ENCODE data around the gene DSCAM. TPM values are rescaled to one million over a fixed set of nuclear protein-coding genes. Genes with fewer than 3 reads are reported as not detected.

Gene DSCAM
- total RNA-seq, 1 experiment from 2014 or later: 0.13 TPM

DNA sequence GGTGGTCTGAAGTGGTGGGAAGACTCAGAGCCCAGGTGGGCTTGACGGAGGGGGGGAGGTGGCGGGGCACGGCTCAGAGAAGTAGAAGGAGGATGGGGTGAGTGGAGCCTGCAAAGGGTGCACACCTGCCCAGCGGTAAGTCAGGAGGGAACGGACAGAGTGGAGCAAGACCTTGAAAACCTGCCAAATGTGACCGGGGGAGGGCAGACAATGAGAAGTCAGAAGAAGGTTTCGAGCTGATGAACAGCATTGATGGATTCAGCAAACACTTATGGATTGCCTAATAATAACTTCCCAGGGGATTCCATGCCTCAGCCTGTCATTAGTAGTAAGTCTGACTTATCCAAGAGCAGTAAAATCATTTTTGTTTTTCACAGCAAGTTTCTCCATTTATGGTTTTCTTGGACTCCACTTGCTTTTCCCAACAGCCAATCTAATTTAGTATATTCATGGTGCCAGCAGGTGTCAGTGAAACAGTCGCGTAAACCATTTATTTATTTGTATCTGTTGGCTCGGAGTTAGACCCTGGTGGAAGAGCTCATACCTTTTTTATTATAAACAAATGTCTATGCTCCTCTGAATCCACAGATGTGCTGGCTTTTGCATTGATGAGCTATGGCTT, 700.6 kb downstream of the DSCAM start:
- ChIA-PET POLR2A (no interaction called here), CTCF (interaction anchor here (0.6 to 2.4 kb wide), 5 partner anchors 20 to 279 kb away, joined by 3 to 8 read pairs (median 4); partner anchors contain the start of gene PCP4)
- TF ChIP-seq, protein P1, sequence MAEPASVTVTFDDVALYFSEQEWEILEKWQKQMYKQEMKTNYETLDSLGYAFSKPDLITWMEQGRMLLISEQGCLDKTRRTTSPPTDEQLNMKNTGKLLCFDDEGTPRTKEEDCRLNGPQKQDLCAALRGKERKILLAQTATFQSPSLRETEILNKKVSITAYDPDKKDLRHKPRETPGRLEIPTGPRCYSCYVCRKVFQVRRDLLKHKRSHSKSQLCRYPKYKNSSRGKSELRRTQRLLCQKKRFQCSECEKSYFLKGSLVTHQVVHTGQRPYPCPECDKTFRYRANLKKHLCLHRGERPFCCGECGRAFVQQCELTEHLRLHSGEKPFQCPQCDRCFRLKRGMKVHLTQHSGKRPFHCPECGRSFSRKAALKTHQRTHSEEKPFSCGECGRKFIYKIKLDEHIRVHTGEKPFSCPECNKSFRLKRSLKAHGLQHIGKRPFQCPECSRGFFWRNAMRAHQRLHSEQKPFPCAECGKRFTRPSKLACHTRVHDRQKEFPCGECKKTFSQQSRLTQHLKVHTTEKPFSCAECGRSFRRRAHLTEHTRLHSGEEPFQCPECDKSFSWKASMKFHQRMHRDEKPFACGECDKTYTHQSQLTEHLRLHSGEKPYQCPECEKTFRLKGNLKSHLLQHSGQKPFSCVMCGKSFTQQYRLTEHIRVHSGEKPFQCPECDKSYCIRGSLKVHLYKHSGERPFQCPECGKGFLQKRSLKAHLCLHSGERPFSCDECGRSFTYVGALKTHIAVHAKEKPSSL (CRISPR knock-in tag; conservative IDR thresholded peaks at IDR 0.05): no peak
- TF ChIP-seq TP53 (CRISPR knock-in tag; IDR thresholded peaks at IDR 0.05) (no peak), MYBL2 (CRISPR knock-in tag; IDR thresholded peaks at IDR 0.05) (no peak), CBFB (CRISPR knock-in tag; IDR thresholded peaks at IDR 0.05; ENCODE audit: low read depth) (no peak), ELF4 (CRISPR knock-in tag; IDR thresholded peaks at IDR 0.05; ENCODE audit: low read depth) (no peak), FOXJ3 (CRISPR knock-in tag; IDR thresholded peaks at IDR 0.05; ENCODE audit: borderline replicate concordance) (no peak), GABPB1 (CRISPR knock-in tag; IDR thresholded peaks at IDR 0.05) (no peak), FOXK1 (CRISPR knock-in tag; IDR thresholded peaks at IDR 0.05) (no peak), USF1 (CRISPR knock-in tag; IDR thresholded peaks at IDR 0.05) (no peak), FOXP4 (CRISPR knock-in tag; IDR thresholded peaks at IDR 0.05) (no peak), SOX15 (CRISPR knock-in tag; IDR thresholded peaks at IDR 0.05) (no peak), EMX1 (CRISPR knock-in tag; IDR thresholded peaks at IDR 0.05) (no peak)
- TF ChIP-seq, protein P2, sequence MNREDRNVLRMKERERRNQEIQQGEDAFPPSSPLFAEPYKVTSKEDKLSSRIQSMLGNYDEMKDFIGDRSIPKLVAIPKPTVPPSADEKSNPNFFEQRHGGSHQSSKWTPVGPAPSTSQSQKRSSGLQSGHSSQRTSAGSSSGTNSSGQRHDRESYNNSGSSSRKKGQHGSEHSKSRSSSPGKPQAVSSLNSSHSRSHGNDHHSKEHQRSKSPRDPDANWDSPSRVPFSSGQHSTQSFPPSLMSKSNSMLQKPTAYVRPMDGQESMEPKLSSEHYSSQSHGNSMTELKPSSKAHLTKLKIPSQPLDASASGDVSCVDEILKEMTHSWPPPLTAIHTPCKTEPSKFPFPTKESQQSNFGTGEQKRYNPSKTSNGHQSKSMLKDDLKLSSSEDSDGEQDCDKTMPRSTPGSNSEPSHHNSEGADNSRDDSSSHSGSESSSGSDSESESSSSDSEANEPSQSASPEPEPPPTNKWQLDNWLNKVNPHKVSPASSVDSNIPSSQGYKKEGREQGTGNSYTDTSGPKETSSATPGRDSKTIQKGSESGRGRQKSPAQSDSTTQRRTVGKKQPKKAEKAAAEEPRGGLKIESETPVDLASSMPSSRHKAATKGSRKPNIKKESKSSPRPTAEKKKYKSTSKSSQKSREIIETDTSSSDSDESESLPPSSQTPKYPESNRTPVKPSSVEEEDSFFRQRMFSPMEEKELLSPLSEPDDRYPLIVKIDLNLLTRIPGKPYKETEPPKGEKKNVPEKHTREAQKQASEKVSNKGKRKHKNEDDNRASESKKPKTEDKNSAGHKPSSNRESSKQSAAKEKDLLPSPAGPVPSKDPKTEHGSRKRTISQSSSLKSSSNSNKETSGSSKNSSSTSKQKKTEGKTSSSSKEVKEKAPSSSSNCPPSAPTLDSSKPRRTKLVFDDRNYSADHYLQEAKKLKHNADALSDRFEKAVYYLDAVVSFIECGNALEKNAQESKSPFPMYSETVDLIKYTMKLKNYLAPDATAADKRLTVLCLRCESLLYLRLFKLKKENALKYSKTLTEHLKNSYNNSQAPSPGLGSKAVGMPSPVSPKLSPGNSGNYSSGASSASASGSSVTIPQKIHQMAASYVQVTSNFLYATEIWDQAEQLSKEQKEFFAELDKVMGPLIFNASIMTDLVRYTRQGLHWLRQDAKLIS (CRISPR knock-in tag; IDR thresholded peaks at IDR 0.05; ENCODE audit: borderline replicate concordance): no peak
- TF ChIP-seq, protein P3, sequence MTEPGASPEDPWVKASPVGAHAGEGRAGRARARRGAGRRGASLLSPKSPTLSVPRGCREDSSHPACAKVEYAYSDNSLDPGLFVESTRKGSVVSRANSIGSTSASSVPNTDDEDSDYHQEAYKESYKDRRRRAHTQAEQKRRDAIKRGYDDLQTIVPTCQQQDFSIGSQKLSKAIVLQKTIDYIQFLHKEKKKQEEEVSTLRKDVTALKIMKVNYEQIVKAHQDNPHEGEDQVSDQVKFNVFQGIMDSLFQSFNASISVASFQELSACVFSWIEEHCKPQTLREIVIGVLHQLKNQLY (CRISPR knock-in tag; IDR thresholded peaks at IDR 0.05): no peak
- TF ChIP-seq, protein P4, sequence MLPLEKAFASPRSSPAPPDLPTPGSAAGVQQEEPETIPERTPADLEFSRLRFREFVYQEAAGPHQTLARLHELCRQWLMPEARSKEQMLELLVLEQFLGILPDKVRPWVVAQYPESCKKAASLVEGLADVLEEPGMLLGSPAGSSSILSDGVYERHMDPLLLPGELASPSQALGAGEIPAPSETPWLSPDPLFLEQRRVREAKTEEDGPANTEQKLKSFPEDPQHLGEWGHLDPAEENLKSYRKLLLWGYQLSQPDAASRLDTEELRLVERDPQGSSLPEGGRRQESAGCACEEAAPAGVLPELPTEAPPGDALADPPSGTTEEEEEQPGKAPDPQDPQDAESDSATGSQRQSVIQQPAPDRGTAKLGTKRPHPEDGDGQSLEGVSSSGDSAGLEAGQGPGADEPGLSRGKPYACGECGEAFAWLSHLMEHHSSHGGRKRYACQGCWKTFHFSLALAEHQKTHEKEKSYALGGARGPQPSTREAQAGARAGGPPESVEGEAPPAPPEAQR (CRISPR knock-in tag; IDR thresholded peaks at IDR 0.05): no peak
- TF ChIP-seq, protein P5, sequence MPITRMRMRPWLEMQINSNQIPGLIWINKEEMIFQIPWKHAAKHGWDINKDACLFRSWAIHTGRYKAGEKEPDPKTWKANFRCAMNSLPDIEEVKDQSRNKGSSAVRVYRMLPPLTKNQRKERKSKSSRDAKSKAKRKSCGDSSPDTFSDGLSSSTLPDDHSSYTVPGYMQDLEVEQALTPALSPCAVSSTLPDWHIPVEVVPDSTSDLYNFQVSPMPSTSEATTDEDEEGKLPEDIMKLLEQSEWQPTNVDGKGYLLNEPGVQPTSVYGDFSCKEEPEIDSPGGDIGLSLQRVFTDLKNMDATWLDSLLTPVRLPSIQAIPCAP (CRISPR knock-in tag; IDR thresholded peaks at IDR 0.05): no peak
- TF ChIP-seq, protein P6, sequence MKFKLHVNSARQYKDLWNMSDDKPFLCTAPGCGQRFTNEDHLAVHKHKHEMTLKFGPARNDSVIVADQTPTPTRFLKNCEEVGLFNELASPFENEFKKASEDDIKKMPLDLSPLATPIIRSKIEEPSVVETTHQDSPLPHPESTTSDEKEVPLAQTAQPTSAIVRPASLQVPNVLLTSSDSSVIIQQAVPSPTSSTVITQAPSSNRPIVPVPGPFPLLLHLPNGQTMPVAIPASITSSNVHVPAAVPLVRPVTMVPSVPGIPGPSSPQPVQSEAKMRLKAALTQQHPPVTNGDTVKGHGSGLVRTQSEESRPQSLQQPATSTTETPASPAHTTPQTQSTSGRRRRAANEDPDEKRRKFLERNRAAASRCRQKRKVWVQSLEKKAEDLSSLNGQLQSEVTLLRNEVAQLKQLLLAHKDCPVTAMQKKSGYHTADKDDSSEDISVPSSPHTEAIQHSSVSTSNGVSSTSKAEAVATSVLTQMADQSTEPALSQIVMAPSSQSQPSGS (CRISPR knock-in tag; IDR thresholded peaks at IDR 0.05; ENCODE audit: borderline replicate concordance, low read depth): no peak
- no peaks in the 10 kb centered on the region for H3K27me3 Mint-ChIP-seq (ENCODE audit: low read depth)
- no peak for ATAC-seq
- no peak overlapping the region for H3K4me3 Mint-ChIP-seq
- H3K27ac Mint-ChIP-seq: no peak overlapping the region
- peaks cover 5% of the 10 kb centered on the region; the same call in 1 of the 2 replicates for H3K4me1 Mint-ChIP-seq
- DNase-seq (ENCODE audit: low spot score): no peak
- H3K9me3 Mint-ChIP-seq: no peaks in the 10 kb centered on the region
- H3K36me3 Mint-ChIP-seq: no peaks in the 10 kb centered on the region
